Vagina (tissue), 2 donors: ENCODE data around the gene CEACAM5. TPM values are rescaled to one million over a fixed set of nuclear protein-coding genes. Genes with fewer than 3 reads are reported as not detected.

Source experiments
- DNase-seq, 2 donors: peaks; one replicate each; pipeline ENCODE4 v3.0.0-alpha.2; 2017; ENCODE audit errors: extremely low spot score in 2 of 2
- H3K27ac ChIP-seq: fragments of 200-600 bp; sonication (generic); one replicate; pipeline ENCODE4 v1.5.1; 2019
- H3K27me3 ChIP-seq: fragments of 200-600 bp; sonication (generic); one replicate; pipeline ENCODE4 v1.5.1; 2019
- H3K36me3 ChIP-seq, 2 donors: fragments of 200-600 bp; sonication (generic); one replicate each; pipeline ENCODE4 v1.5.1; 2017 to 2019
- H3K4me1 ChIP-seq: fragments of 200-600 bp; sonication (generic); one replicate; pipeline ENCODE4 v1.5.1; 2019
- H3K4me3 ChIP-seq, 2 donors: fragments of 200-600 bp; sonication (generic); 1 replicate in 1 of 2; 2 replicates in 1 of 2; pipeline ENCODE4 v1.5.1; 2016 to 2019
- H3K9me3 ChIP-seq: fragments of 200-600 bp; sonication (generic); one replicate; pipeline ENCODE4 v1.5.1; 2019
- POLR2A ChIP-seq, 2 donors: fragments of 450-650 bp; IDR thresholded peaks; one replicate each; pipeline ENCODE4 v1.6.1; 2017; ENCODE audit warnings: antibody characterized with exemption in 2 of 2, mild to moderate bottlenecking in 2 of 2, moderate library complexity in 2 of 2
- POLR2AphosphoS5 ChIP-seq, 2 donors: sonication (generic); formaldehyde crosslinking; IDR thresholded peaks; one replicate each; pipeline ENCODE4 v1.9.0; 2017; ENCODE audit warnings: antibody characterized with exemption in 2 of 2, mild to moderate bottlenecking in 2 of 2, low read depth in 1 of 2; ENCODE audit not compliant: insufficient read depth in 1 of 2
- intact Hi-C: fragments of 100-400 bp; cut with DNase I; formaldehyde crosslinking; loops from one replicate; pipeline ENCODE4 v1.15.1; 2023
- total RNA-seq: library from RNA; depleted of rRNA; stranded (reverse); fragments of >200 nt; gene quantifications from one replicate; pipeline ENCODE4 v1.2.3, GENCODE V29; 2016
- TF ChIP-seq, protein P1 (sequence below), 3 experiments: fragments of 450-650 bp in 2 of 3; fragments of 200-600 bp in 1 of 3; sonication (generic) in 1 of 3; IDR thresholded peaks; one replicate each; pipeline ENCODE4 v1.5.1; 2017 to 2019; ENCODE audit warnings: antibody characterized with exemption in 3 of 3, mild to moderate bottlenecking in 2 of 3, moderate library complexity in 2 of 3

The CEACAM5 gene
- total RNA-seq, 1 donor from 2014 or later: 52.1 TPM

DNA sequence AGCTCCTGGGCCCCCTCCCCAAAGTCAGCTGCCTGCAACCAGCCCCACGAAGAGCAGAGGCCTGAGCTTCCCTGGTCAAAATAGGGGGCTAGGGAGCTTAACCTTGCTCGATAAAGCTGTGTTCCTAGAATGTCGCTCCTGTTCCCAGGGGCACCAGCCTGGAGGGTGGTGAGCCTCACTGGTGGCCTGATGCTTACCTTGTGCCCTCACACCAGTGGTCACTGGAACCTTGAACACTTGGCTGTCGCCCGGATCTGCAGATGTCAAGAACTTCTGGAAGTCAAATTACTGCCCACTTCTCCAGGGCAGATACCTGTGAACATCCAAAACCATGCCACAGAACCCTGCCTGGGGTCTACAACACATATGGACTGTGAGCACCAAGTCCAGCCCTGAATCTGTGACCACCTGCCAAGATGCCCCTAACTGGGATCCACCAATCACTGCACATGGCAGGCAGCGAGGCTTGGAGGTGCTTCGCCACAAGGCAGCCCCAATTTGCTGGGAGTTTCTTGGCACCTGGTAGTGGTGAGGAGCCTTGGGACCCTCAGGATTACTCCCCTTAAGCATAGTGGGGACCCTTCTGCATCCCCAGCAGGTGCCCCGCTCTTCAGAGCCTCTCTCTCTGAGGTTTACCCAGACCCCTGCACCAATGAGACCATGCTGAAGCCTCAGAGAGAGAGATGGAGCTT lies 4.7 kb upstream of the CEACAM5 start:
- TF ChIP-seq POLR2AphosphoS5 (IDR thresholded peaks at IDR 0.05; ENCODE audit: insufficient read depth in 1 of 2, low read depth in 1 of 2) (no peak), POLR2A (IDR thresholded peaks at IDR 0.05) (no peak)
- TF ChIP-seq, protein P1, sequence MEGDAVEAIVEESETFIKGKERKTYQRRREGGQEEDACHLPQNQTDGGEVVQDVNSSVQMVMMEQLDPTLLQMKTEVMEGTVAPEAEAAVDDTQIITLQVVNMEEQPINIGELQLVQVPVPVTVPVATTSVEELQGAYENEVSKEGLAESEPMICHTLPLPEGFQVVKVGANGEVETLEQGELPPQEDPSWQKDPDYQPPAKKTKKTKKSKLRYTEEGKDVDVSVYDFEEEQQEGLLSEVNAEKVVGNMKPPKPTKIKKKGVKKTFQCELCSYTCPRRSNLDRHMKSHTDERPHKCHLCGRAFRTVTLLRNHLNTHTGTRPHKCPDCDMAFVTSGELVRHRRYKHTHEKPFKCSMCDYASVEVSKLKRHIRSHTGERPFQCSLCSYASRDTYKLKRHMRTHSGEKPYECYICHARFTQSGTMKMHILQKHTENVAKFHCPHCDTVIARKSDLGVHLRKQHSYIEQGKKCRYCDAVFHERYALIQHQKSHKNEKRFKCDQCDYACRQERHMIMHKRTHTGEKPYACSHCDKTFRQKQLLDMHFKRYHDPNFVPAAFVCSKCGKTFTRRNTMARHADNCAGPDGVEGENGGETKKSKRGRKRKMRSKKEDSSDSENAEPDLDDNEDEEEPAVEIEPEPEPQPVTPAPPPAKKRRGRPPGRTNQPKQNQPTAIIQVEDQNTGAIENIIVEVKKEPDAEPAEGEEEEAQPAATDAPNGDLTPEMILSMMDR (IDR thresholded peaks at IDR 0.05): no peak
- Histone ChIP-seq H3K9me3 (no peaks in the 10 kb centered on the region), H3K27ac (no peak overlapping the region), H3K4me1 (no peaks in the 10 kb centered on the region), H3K27me3 (no peaks in the 10 kb centered on the region), H3K36me3 (no peaks in the 10 kb centered on the region), H3K4me3 (no peak overlapping the region)
- intact Hi-C loops: no loop called here
- DNase-seq: peak in 1 of 2 donors; percentile 72

DNA sequence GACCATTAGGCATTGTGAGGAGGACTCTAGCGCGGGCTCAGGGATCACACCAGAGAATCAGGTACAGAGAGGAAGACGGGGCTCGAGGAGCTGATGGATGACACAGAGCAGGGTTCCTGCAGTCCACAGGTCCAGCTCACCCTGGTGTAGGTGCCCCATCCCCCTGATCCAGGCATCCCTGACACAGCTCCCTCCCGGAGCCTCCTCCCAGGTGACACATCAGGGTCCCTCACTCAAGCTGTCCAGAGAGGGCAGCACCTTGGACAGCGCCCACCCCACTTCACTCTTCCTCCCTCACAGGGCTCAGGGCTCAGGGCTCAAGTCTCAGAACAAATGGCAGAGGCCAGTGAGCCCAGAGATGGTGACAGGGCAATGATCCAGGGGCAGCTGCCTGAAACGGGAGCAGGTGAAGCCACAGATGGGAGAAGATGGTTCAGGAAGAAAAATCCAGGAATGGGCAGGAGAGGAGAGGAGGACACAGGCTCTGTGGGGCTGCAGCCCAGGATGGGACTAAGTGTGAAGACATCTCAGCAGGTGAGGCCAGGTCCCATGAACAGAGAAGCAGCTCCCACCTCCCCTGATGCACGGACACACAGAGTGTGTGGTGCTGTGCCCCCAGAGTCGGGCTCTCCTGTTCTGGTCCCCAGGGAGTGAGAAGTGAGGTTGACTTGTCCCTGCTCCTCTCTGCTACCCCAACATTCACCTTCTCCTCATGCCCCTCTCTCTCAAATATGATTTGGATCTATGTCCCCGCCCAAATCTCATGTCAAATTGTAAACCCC lies 2.8 kb upstream of the CEACAM5 start:
- TF ChIP-seq POLR2AphosphoS5 (IDR thresholded peaks at IDR 0.05; ENCODE audit: insufficient read depth in 1 of 2, low read depth in 1 of 2) (no peak), POLR2A (IDR thresholded peaks at IDR 0.05) (no peak)
- TF ChIP-seq, protein P1 (IDR thresholded peaks at IDR 0.05): no peak
- peak in 1 of 2 donors; percentile 79 for DNase-seq
- Histone ChIP-seq H3K27me3 (no peaks in the 10 kb centered on the region), H3K9me3 (no peaks in the 10 kb centered on the region), H3K27ac (no peak overlapping the region), H3K36me3 (no peaks in the 10 kb centered on the region), H3K4me1 (no peaks in the 10 kb centered on the region), H3K4me3 (no peak overlapping the region)
- intact Hi-C loops: no loop called here

DNA sequence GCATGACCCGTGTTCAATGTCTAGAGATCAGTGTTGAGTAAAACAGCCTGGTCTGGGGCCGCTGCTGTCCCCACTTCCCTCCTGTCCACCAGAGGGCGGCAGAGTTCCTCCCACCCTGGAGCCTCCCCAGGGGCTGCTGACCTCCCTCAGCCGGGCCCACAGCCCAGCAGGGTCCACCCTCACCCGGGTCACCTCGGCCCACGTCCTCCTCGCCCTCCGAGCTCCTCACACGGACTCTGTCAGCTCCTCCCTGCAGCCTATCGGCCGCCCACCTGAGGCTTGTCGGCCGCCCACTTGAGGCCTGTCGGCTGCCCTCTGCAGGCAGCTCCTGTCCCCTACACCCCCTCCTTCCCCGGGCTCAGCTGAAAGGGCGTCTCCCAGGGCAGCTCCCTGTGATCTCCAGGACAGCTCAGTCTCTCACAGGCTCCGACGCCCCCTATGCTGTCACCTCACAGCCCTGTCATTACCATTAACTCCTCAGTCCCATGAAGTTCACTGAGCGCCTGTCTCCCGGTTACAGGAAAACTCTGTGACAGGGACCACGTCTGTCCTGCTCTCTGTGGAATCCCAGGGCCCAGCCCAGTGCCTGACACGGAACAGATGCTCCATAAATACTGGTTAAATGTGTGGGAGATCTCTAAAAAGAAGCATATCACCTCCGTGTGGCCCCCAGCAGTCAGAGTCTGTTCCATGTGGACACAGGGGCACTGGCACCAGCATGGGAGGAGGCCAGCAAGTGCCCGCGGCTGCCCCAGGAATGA lies 1.5 kb upstream of the CEACAM5 start:
- peak in 1 of 2 donors; percentile 93 for DNase-seq
- intact Hi-C loops: no loop called here
- H3K27me3 ChIP-seq: no peaks in the 10 kb centered on the region
- no peaks in the 10 kb centered on the region for H3K9me3 ChIP-seq
- no peak overlapping the region for H3K4me3 ChIP-seq
- no peak for TF ChIP-seq POLR2A (IDR thresholded peaks at IDR 0.05)
- TF ChIP-seq, protein P1 (IDR thresholded peaks at IDR 0.05): peak in 2 of 3 experiments; percentile 32 to 43
- H3K4me1 ChIP-seq: no peaks in the 10 kb centered on the region
- no peaks in the 10 kb centered on the region for H3K36me3 ChIP-seq
- no peak overlapping the region for H3K27ac ChIP-seq

DNA sequence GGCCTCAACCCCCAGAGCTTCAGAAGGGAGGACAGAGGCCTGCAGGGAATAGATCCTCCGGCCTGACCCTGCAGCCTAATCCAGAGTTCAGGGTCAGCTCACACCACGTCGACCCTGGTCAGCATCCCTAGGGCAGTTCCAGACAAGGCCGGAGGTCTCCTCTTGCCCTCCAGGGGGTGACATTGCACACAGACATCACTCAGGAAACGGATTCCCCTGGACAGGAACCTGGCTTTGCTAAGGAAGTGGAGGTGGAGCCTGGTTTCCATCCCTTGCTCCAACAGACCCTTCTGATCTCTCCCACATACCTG lies 969 bp upstream of the CEACAM5 start:
- intact Hi-C loops: no loop called here
- H3K27ac ChIP-seq: no peak overlapping the region
- H3K27me3 ChIP-seq: no peaks in the 10 kb centered on the region
- TF ChIP-seq, protein P1 (IDR thresholded peaks at IDR 0.05): no peak
- TF ChIP-seq POLR2A (IDR thresholded peaks at IDR 0.05) (no peak), POLR2AphosphoS5 (IDR thresholded peaks at IDR 0.05; ENCODE audit: insufficient read depth in 1 of 2, low read depth in 1 of 2) (no peak)
- H3K36me3 ChIP-seq: no peaks in the 10 kb centered on the region
- no peaks in the 10 kb centered on the region for H3K4me1 ChIP-seq
- no peak overlapping the region for H3K4me3 ChIP-seq
- H3K9me3 ChIP-seq: no peaks in the 10 kb centered on the region
- DNase-seq: peak in 1 of 2 donors; percentile 67
